Epithelial cell of esophagus (primary cell): Measurements from ENCODE around the gene TNFRSF8.
A peak's percentile ranks its signal among the peaks of the same experiment; 100 is the strongest.

ENCODE experiments used
- DNase-seq: peaks from one replicate; pipeline ENCODE4 v3.0.0; 2010; ENCODE audit warnings: low read depth
- H3K4me3 ChIP-seq: 2 replicates; pipeline ENCODE4 v1.5.1; 2011; ENCODE audit warnings: mild to moderate bottlenecking, low read length, control low read depth
- CTCF ChIP-seq: IDR thresholded peaks from 2 replicates; pipeline ENCODE4 v1.5.1; 2011; ENCODE audit warnings: low read depth, mild to moderate bottlenecking, low read length, control low read depth, inconsistent platforms; ENCODE audit not compliant: insufficient read depth; ENCODE audit errors: missing control alignments

The TNFRSF8 gene

GRCh38 chr1:12064073-12064969 lies 1.2 kb downstream of the TNFRSF8 start:
- no peak for DNase-seq
- TF ChIP-seq CTCF = no peak
- H3K4me3 ChIP-seq = no peak overlapping the region

- DNase-seq = no peak
- H3K4me3 ChIP-seq = no peak overlapping the region
- no peak for TF ChIP-seq CTCF
Observed at GRCh38 chr1:12065872-12066271, 2.8 kb downstream of the TNFRSF8 start.

GRCh38 chr1:12067900-12068821 lies 5.1 kb downstream of the TNFRSF8 start:
- DNase-seq = peak; percentile 54
- TF ChIP-seq CTCF = no peak
- H3K4me3 ChIP-seq = no peak overlapping the region

GRCh38 chr1:12069623-12070244 lies 6.6 kb downstream of the TNFRSF8 start:
- no peak for TF ChIP-seq CTCF
- DNase-seq = no peak
- no peak overlapping the region for H3K4me3 ChIP-seq

- no peak for TF ChIP-seq CTCF
- no peak for DNase-seq
- H3K4me3 ChIP-seq = no peak overlapping the region
Observed at GRCh38 chr1:12071892-12072291, 8.8 kb downstream of the TNFRSF8 start.

- no peak for DNase-seq
- no peak for TF ChIP-seq CTCF
- H3K4me3 ChIP-seq = no peak overlapping the region
Observed at GRCh38 chr1:12072741-12073140, 9.6 kb downstream of the TNFRSF8 start.
